HL-60 (cell line): ENCODE results near the gene GRAMD2B.

Experiments used
- CTCF ChIP-seq: IDR thresholded peaks from one replicate; pipeline ENCODE4 v1.5.1; 2011; ENCODE audit warnings: low read length, control low read depth, inconsistent platforms; ENCODE audit not compliant: insufficient read depth
- GABPA ChIP-seq: IDR thresholded peaks from 2 replicates; pipeline ENCODE4 v1.6.1; 2012; ENCODE audit warnings: low read depth
- POLR2AphosphoS5 ChIP-seq: IDR thresholded peaks from 2 replicates; pipeline ENCODE4 v1.6.1; 2012; ENCODE audit warnings: low read depth
- REST ChIP-seq: IDR thresholded peaks from 2 replicates; pipeline ENCODE4 v1.6.1; 2012; ENCODE audit warnings: low read depth; ENCODE audit not compliant: insufficient replicate concordance
- SPI1 ChIP-seq: IDR thresholded peaks from 2 replicates; pipeline ENCODE4 v1.6.1; 2012; ENCODE audit warnings: low read depth, mild to moderate bottlenecking, borderline replicate concordance

- no peak for TF ChIP-seq CTCF
- no peak for TF ChIP-seq REST
- no peak for TF ChIP-seq POLR2AphosphoS5
- no peak for TF ChIP-seq SPI1
- TF ChIP-seq GABPA, result no peak
These were observed 69.7 kb downstream of the GRAMD2B start for GRCh38 chr5:126492939-126493338.
